ENCODE data around the gene CFAP74. TPM values are rescaled to one million over a fixed set of nuclear protein-coding genes. Genes with fewer than 3 reads are reported as not detected.

Gene CFAP74
- total and polyA plus RNA-seq, 9 of the 15 experiments (the other 6 are each of a cell fraction or from before 2014, with no cell fraction given), result 0.03 to 0.15 (median 0.05) TPM; not detected in 6

- intact Hi-C loops (cut with micrococcal nuclease) (no loop called here), in situ Hi-C loops (cut with MboI) (no loop called here)
- Histone ChIP-seq H3K36me3 (ENCODE audit: control insufficient read depth, insufficient read depth, low read length) (no peaks in the 10 kb centered on the region), H4K20me1 (replicated peaks; ENCODE audit: control insufficient read depth, insufficient read depth, low read length) (0 out of 2 replicates have a peak, but pooled peaks cover 7% of the 10 kb centered on the region), H2AFZ (ENCODE audit: low read depth, low read length) (no peak overlapping the region), H3K4me2 (ENCODE audit: insufficient read depth, low read length) (no peak overlapping the region), H3K9me1 (ENCODE audit: control insufficient read depth, insufficient read depth, low read length) (no peaks in the 10 kb centered on the region), H3K27me3 (ENCODE audit: control insufficient read depth in 2 of 2, insufficient read depth in 2 of 2, low read length in 2 of 2) (peaks cover 44 to 74% of the 10 kb centered on the region in 2 experiments), H3K9me3 (replicated peaks; ENCODE audit: control insufficient read depth, insufficient read depth, low read depth, low read length) (peaks cover 9% of the 10 kb centered on the region), H3K4me1 (replicated peaks in 1 of 2; ENCODE audit: control insufficient read depth in 2 of 2, insufficient read depth in 2 of 2, low read length in 2 of 2) (peaks cover 0 to 27% of the 10 kb centered on the region in 2 experiments; a peak in 1 of 5 replicates), H3K9ac (ENCODE audit: insufficient read depth in 1 of 2, low read depth in 2 of 2, low read length in 2 of 2) (no peak overlapping the region), H3K79me2 (ENCODE audit: control insufficient read depth, insufficient read depth, low read length) (no peaks in the 10 kb centered on the region), H3K4me3 (no peak overlapping the region), H3K27ac (ENCODE audit: extremely low read depth, low read depth, low read length) (no peak overlapping the region)
- 7% methylated on average over 22 of the region's 22 CpGs for WGBS (ENCODE audit: insufficient coverage, low coverage, missing lambda C conversion rate)
- POLR2A ChIA-PET, result interaction anchor here (1.0 to 1.1 kb wide), 2 partner anchors 12 to 23 kb away, joined by 3 to 5 read pairs; no protein-coding TSS in a partner anchor
- FAIRE-seq (no peak), ATAC-seq (no peak), DNase-seq (ENCODE audit: extremely low read depth in 1 of 4, low spot score in 3 of 4) (no peak)
- no TSS peak for BruUV-seq (replicated peaks)
- CTCF ChIA-PET (ENCODE audit: low intra/inter-chr PET ratio), result no interaction called here
- TF ChIP-seq SMAD2 (IDR thresholded peaks at IDR 0.05; ENCODE audit: low read depth, low read length), result no peak
- TF ChIP-seq THAP7 (CRISPR knock-in tag; IDR thresholded peaks at IDR 0.05), result no peak
- TF ChIP-seq IFI16 (CRISPR knock-in tag; IDR thresholded peaks at IDR 0.05), result no peak
- no peak for TF ChIP-seq ZNF699 (CRISPR knock-in tag; IDR thresholded peaks at IDR 0.05; ENCODE audit: insufficient replicate concordance)
- no peak for TF ChIP-seq SAP30 (IDR thresholded peaks at IDR 0.05; ENCODE audit: borderline replicate concordance, insufficient read depth, low read depth, low read length, poor library complexity, severe bottlenecking)
- TF ChIP-seq DACH1 (IDR thresholded peaks at IDR 0.05; ENCODE audit: partially characterized antibody), result no peak
- TF ChIP-seq ARNT (IDR thresholded peaks at IDR 0.05), result no peak
- TF ChIP-seq ERF (CRISPR knock-in tag; IDR thresholded peaks at IDR 0.05), result no peak
Observed at GRCh38 chr1:1972976-1973715, 30.4 kb downstream of the CFAP74 start.
